NCI-H1436 (cell line): ENCODE measurements around the gene BAX.
A peak's percentile ranks its signal among the peaks of the same experiment; 100 is the strongest.

Experiments used
- DNase-seq: peaks from one replicate; lab custom pipeline; 2025; lab: John Stamatoyannopoulos, UW

BAX gene

DNA sequence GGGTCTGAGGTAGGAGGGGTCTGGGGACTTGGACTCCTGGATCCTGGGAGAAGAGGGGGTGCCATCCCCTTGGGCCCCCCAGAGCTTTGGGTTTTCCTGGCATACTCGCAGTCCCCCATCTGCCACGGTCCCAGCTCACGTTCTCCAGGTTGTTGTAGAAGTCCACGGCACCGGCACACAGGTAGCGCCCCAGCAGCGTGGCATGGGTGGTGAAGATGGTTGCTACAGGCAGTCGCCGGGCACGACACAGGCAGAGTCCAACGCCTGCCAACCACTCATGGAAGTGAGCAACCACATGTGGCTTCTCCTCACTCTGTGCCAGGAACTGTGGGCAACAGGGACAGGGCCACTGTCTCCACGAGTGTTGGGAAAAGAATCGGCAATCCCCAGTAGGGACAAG, 31.0 kb downstream of the BAX start:
- DNase-seq, result no peak

DNA sequence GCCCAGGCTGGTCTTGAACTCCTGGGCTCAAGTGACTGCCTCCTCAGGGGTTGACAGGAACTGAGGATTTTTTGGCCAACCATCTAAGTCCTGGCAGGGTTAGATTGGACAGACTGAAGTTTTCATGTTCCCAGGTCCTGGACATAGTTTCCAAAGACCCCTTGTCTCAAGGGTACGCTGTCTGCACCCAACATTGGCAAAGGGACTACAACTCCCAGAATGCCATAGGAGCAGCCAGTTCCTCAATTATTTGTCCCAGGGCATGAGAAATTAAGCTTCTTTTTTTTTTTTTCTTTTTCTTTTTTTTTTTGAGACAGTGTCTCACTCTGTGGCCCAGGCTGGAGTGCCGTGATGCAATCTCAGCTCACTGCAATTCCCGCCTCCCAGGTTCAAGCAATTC, 31.5 kb downstream of the BAX start:
- no peak for DNase-seq

DNA sequence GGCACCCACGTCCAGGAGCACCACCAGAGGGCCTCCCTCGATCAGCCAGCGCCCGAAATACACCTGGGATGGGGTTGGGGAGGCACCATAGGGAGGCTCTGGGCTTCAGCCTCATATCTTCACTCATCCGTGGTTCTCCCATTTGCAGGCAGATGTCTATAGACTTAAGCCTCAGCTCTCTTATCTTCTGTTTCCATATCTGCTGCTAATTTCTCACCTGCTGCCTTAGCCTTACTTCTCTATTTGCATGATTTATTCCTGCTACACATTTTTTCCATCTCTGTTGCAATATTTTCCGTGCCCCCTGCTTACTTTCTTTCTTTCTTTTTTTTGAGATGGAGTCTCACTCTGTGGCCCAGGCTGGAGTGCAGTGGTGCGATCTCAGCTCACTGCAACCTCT, 32.6 kb downstream of the BAX start:
- DNase-seq, result no peak

GRCh38 chr19:48988286-48988685, 33.6 kb downstream of the BAX start:
- DNase-seq, result no peak

DNA sequence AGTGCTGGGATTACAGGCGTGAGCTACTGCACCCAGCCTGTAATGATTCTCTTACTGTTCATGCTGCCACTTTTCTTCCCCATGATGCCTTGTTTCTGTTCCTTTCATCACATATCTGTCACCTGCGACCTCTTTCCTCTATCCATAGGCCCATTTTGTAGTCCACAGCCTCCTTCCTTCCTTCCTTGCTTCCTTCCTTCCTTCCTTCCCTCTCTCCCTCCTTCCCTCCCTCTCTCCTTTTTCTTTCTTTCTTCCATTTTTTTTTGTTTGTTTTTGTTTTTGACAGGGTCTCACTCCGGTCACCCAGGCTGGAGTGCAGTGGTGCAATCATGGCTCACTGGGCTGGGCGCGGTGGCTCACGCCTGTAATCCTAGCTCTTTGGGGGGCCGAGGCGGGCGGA, 34.2 kb downstream of the BAX start:
- no peak for DNase-seq

GRCh38 chr19:48989701-48990291, 35.1 kb downstream of the BAX start:
- no peak for DNase-seq

DNA sequence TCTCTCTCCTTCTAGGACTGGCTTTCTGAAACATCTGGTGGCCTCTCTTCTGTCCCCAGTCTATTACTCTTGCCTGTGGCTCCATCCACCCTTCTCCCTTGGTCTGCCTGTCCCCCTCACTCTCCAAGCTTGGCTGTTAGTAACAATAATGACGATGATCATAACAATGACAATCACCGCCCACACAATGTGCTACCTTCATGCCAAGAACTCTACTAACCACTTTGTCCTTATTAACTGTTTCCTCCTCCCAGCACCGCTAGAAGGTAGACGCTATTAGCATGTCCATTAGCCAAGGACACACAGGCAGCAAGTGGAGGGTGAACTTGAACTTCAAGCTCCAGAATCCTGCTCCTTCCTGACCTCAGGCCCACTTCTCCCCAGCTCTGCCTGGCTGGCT, 35.7 kb downstream of the BAX start:
- DNase-seq, result no peak

DNA sequence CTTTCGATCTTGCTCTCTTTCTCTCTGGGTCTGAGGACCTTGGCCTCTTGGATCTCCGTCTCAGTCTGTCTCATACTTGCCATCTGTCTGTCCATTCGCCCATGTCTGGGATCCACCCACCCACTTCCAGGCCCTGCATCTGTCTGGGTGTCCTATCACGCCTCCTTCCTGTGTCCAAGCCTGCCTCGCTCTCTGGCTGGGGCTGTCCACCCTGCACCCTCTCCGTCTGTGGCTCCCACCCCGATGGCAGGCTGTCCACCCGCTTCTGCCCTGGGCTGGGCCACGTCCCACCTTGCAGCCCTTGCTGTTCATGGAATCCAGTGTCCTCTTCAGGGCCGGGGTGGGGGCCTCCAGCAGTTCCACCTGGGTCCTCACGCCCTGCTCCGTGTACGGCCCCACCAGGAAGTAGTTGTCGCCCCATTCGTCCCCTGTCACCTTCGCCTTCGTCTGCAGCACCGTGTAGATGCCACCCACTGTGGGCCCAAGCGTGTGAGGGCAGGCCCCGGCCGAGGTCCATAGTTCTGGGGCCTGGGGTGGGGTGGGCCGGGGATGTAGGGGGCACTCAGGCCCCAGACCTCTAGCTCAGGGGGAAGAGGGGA, 36.4 kb downstream of the BAX start:
- DNase-seq, result no peak

- no peak for DNase-seq
Measured at GRCh38 chr19:48991873-48992580, 37.4 kb downstream of the BAX start.

GRCh38 chr19:48992581-48993174, 38.0 kb downstream of the BAX start:
- no peak for DNase-seq

DNA sequence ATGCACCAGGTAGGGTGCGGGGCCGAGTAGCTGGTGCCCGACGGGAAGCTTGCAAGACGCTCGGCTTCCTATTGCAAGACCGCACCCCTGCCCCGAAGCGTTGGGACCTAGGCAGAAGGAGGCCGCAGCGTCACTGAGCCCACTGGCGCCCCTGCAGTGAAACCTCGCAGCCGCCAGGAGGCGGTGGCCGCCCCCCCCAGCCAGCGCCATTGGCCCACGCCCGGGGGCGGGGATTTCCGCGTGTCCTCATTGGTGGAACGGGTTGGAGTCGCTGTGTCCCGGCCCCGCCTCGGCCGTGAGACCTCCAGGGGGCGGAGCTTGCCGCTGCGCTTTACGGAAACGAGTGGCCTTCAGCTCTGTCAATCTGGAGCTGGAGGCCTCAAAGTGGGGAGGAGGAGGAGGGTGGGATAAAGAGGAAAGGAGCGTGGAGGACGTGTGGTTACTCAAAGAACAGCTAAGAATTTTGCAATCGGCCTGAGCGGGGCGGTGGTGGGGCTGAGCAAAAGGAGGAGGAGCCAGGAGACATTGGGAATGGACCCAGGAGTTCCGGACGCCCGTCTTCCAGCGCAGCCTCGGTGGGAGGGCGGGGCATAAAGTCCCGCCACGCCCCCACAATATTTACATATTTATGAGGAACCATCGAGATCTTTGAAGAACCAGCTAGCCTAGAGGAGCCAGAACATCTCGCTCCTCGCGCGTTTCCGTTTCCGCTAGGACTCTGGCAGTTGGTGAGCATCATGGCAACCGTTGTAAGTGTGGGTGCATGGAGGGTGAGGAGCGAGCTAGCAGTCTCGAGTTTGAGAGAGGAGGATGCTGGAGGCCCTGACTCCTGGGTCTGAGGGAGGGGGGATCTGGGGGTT, 38.7 kb downstream of the BAX start, which contains the start of the genes GYS1 and RUVBL2:
Gene GYS1, minus strand, starts transcription at position 135 of the 860 bp plus-strand sequence. CDS start 197 bp downstream, outside the sequence.
Gene RUVBL2, plus strand, starts transcription at position 713 of the 860 bp plus-strand sequence. Its CDS starts 25 bp downstream, at position 738.
- DNase-seq, result peak; percentile 100

GRCh38 chr19:48994035-48994386, 39.3 kb downstream of the BAX start:
- DNase-seq, result no peak

DNA sequence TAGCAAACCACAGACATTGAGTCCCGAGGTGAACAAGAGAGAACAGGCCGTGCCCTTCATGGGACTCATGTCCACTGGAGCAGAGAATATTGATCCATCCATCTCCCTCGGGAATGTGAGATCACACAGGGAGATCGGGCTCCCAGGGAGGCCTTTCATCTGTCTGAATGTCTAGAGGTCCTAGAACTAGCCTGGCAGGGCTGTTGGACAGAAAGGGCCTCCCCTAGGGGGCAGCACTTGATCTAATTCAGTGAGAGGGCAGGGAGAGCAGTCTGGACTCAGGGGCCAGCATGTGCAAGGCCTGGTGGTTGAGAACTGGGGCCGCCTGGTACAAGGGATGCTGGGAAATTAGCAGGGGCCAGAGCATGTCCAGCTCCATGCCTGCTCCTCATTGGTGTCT, 43.3 kb downstream of the BAX start:
- peak; percentile 41 for DNase-seq

- no peak for DNase-seq
Measured at GRCh38 chr19:48999481-49000325, 45.0 kb downstream of the BAX start.

- no peak for DNase-seq
Measured at GRCh38 chr19:49004133-49004532, 49.5 kb downstream of the BAX start.

- DNase-seq, result no peak
Measured at GRCh38 chr19:49004964-49005614, 50.4 kb downstream of the BAX start.

GRCh38 chr19:49006905-49007304, 52.2 kb downstream of the BAX start:
- DNase-seq, result no peak

GRCh38 chr19:49009828-49010227, 55.2 kb downstream of the BAX start:
- DNase-seq, result no peak

DNA sequence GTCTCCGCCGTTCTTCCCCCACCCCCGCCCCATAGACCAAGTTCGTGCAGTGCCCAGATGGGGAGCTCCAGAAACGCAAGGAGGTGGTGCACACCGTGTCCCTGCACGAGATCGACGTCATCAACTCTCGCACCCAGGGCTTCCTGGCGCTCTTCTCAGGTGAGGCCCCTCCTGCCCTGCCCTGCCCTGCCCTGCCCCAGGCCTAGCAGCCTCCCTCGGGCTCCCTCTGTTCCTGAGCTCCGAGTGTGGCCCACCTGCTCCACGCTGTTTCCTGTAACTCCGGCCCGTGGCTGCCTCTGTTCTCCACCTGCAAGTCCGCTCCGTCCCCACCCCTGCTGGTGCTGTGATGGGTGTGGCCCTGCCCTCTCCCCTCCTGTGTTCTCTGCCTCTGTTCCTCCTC, 55.8 kb downstream of the BAX start:
- DNase-seq, result no peak

- DNase-seq, result no peak
Measured at GRCh38 chr19:49011194-49011593, 56.5 kb downstream of the BAX start.
